ENCODE results near the gene ADCY1. TPM values are rescaled to one million over a fixed set of nuclear protein-coding genes. Genes with fewer than 3 reads are reported as not detected.
A peak's percentile ranks its signal among the peaks of the same experiment; 100 is the strongest.

ADCY1 gene
- total and polyA plus RNA-seq, 4 donors, result 21.8 to 79.2 (median 72.3) TPM

GRCh38 chr7:45660201-45660900 is 86.2 kb downstream of the ADCY1 start:
- DNase-seq (ENCODE audit: low read depth in 4 of 6, low spot score in 6 of 6), result no peak
- Histone ChIP-seq H3K4me3 (ENCODE audit: low read depth, low read length) (no peak overlapping the region), H3K36me3 (ENCODE audit: control insufficient read depth, insufficient read depth, low read length) (peaks cover 53% of the 10 kb centered on the region), H3K9me3 (ENCODE audit: control insufficient read depth, insufficient read depth, low read length) (no peaks in the 10 kb centered on the region), H3K4me1 (ENCODE audit: control insufficient read depth, insufficient read depth, low read length) (peaks cover 6% of the 10 kb centered on the region), H3K27ac (ENCODE audit: low read depth, low read length) (no peak overlapping the region), H3K27me3 (ENCODE audit: control insufficient read depth, insufficient read depth, low read length) (no peaks in the 10 kb centered on the region)
- 92% methylated on average over 6 of the region's 6 CpGs for WGBS (ENCODE audit: insufficient coverage)

- no peak overlapping the region for H3K4me3 ChIP-seq (ENCODE audit: low read depth, low read length)
- H3K4me1 ChIP-seq (ENCODE audit: control insufficient read depth, insufficient read depth, low read length), result peaks cover 6% of the 10 kb centered on the region
- no peak for DNase-seq (ENCODE audit: low read depth in 4 of 6, low spot score in 6 of 6)
- no peak overlapping the region for H3K27ac ChIP-seq (ENCODE audit: low read depth, low read length)
- H3K9me3 ChIP-seq (ENCODE audit: control insufficient read depth, insufficient read depth, low read length), result no peaks in the 10 kb centered on the region
- peaks cover 53% of the 10 kb centered on the region for H3K36me3 ChIP-seq (ENCODE audit: control insufficient read depth, insufficient read depth, low read length)
- 100% methylated on average over 1 of the region's 1 CpG for WGBS (ENCODE audit: insufficient coverage)
- no peaks in the 10 kb centered on the region for H3K27me3 ChIP-seq (ENCODE audit: control insufficient read depth, insufficient read depth, low read length)
These were observed 86.7 kb downstream of the ADCY1 start for GRCh38 chr7:45660901-45661211.

GRCh38 chr7:45661302-45661995 is 87.3 kb downstream of the ADCY1 start:
- Histone ChIP-seq H3K27me3 (ENCODE audit: control insufficient read depth, insufficient read depth, low read length) (no peaks in the 10 kb centered on the region), H3K9me3 (ENCODE audit: control insufficient read depth, insufficient read depth, low read length) (no peaks in the 10 kb centered on the region), H3K36me3 (ENCODE audit: control insufficient read depth, insufficient read depth, low read length) (peaks cover 53% of the 10 kb centered on the region), H3K4me1 (ENCODE audit: control insufficient read depth, insufficient read depth, low read length) (peaks cover 6% of the 10 kb centered on the region), H3K4me3 (ENCODE audit: low read depth, low read length) (no peak overlapping the region), H3K27ac (ENCODE audit: low read depth, low read length) (no peak overlapping the region)
- DNase-seq (ENCODE audit: low read depth in 4 of 6, low spot score in 6 of 6), result no peak
- 93% methylated on average over 11 of the region's 16 CpGs for WGBS (ENCODE audit: insufficient coverage)

- Histone ChIP-seq H3K27ac (ENCODE audit: low read depth, low read length) (no peak overlapping the region), H3K4me1 (ENCODE audit: control insufficient read depth, insufficient read depth, low read length) (peaks cover 6% of the 10 kb centered on the region)
- DNase-seq (ENCODE audit: low read depth in 4 of 6, low spot score in 6 of 6), result no peak
These were observed 87.8 kb downstream of the ADCY1 start for GRCh38 chr7:45662018-45662417.

GRCh38 chr7:45662540-45663166 is 88.5 kb downstream of the ADCY1 start:
- H3K9me3 ChIP-seq (ENCODE audit: control insufficient read depth, insufficient read depth, low read length), result no peaks in the 10 kb centered on the region
- no peak overlapping the region for H3K4me3 ChIP-seq (ENCODE audit: low read depth, low read length)
- peaks cover 6% of the 10 kb centered on the region for H3K4me1 ChIP-seq (ENCODE audit: control insufficient read depth, insufficient read depth, low read length)
- no peak for DNase-seq (ENCODE audit: low read depth in 4 of 6, low spot score in 6 of 6)
- 76% methylated on average over 13 of the region's 15 CpGs for WGBS (ENCODE audit: insufficient coverage)
- no peaks in the 10 kb centered on the region for H3K27me3 ChIP-seq (ENCODE audit: control insufficient read depth, insufficient read depth, low read length)
- H3K27ac ChIP-seq (ENCODE audit: low read depth, low read length), result no peak overlapping the region
- H3K36me3 ChIP-seq (ENCODE audit: control insufficient read depth, insufficient read depth, low read length), result peaks cover 49% of the 10 kb centered on the region

More at GRCh38 chr7:45662018-45662417, 87.8 kb downstream of the ADCY1 start:
- Histone ChIP-seq H3K27me3 (ENCODE audit: control insufficient read depth, insufficient read depth, low read length) (no peaks in the 10 kb centered on the region), H3K4me3 (ENCODE audit: low read depth, low read length) (no peak overlapping the region), H3K36me3 (ENCODE audit: control insufficient read depth, insufficient read depth, low read length) (peaks cover 53% of the 10 kb centered on the region), H3K9me3 (ENCODE audit: control insufficient read depth, insufficient read depth, low read length) (no peaks in the 10 kb centered on the region)
- WGBS (ENCODE audit: insufficient coverage), result 92% methylated on average over 6 of the region's 6 CpGs

GRCh38 chr7:45663167-45663921 is 89.2 kb downstream of the ADCY1 start:
- Histone ChIP-seq H3K4me3 (ENCODE audit: low read depth, low read length) (no peak overlapping the region), H3K9me3 (ENCODE audit: control insufficient read depth, insufficient read depth, low read length) (no peaks in the 10 kb centered on the region), H3K4me1 (ENCODE audit: control insufficient read depth, insufficient read depth, low read length) (peaks cover 6% of the 10 kb centered on the region), H3K27ac (ENCODE audit: low read depth, low read length) (no peak overlapping the region), H3K27me3 (ENCODE audit: control insufficient read depth, insufficient read depth, low read length) (no peaks in the 10 kb centered on the region), H3K36me3 (ENCODE audit: control insufficient read depth, insufficient read depth, low read length) (peaks cover 42% of the 10 kb centered on the region)
- WGBS (ENCODE audit: insufficient coverage), result 90% methylated on average over 19 of the region's 20 CpGs
- DNase-seq (ENCODE audit: low read depth in 4 of 6, low spot score in 6 of 6), result no peak

- Histone ChIP-seq H3K4me3 (ENCODE audit: low read depth, low read length) (no peak overlapping the region), H3K9me3 (ENCODE audit: control insufficient read depth, insufficient read depth, low read length) (no peaks in the 10 kb centered on the region), H3K27me3 (ENCODE audit: control insufficient read depth, insufficient read depth, low read length) (no peaks in the 10 kb centered on the region), H3K36me3 (ENCODE audit: control insufficient read depth, insufficient read depth, low read length) (peaks cover 34% of the 10 kb centered on the region), H3K27ac (ENCODE audit: low read depth, low read length) (no peak overlapping the region), H3K4me1 (ENCODE audit: control insufficient read depth, insufficient read depth, low read length) (peaks cover under 1% of the 10 kb centered on the region)
- WGBS (ENCODE audit: insufficient coverage), result 81% methylated on average over 8 of the region's 9 CpGs
- DNase-seq (ENCODE audit: low read depth in 4 of 6, low spot score in 6 of 6), result peak in 1 of 6 donors; percentile 61
These were observed 89.9 kb downstream of the ADCY1 start for GRCh38 chr7:45663965-45664633.

- no peaks in the 10 kb centered on the region for H3K4me1 ChIP-seq (ENCODE audit: control insufficient read depth, insufficient read depth, low read length)
- no peaks in the 10 kb centered on the region for H3K27me3 ChIP-seq (ENCODE audit: control insufficient read depth, insufficient read depth, low read length)
- no peaks in the 10 kb centered on the region for H3K9me3 ChIP-seq (ENCODE audit: control insufficient read depth, insufficient read depth, low read length)
- H3K36me3 ChIP-seq (ENCODE audit: control insufficient read depth, insufficient read depth, low read length), result peaks cover 29% of the 10 kb centered on the region
- peak in 1 of 6 donors; percentile 4 for DNase-seq (ENCODE audit: low read depth in 4 of 6, low spot score in 6 of 6)
- no peak overlapping the region for H3K27ac ChIP-seq (ENCODE audit: low read depth, low read length)
- no peak overlapping the region for H3K4me3 ChIP-seq (ENCODE audit: low read depth, low read length)
- WGBS (ENCODE audit: insufficient coverage), result 87% methylated on average over 6 of the region's 7 CpGs
These were observed 91.0 kb downstream of the ADCY1 start for GRCh38 chr7:45665172-45665571.

- H3K27ac ChIP-seq (ENCODE audit: low read depth, low read length), result no peak overlapping the region
- H3K4me1 ChIP-seq (ENCODE audit: control insufficient read depth, insufficient read depth, low read length), result no peaks in the 10 kb centered on the region
- H3K36me3 ChIP-seq (ENCODE audit: control insufficient read depth, insufficient read depth, low read length), result peaks cover 6% of the 10 kb centered on the region
- H3K9me3 ChIP-seq (ENCODE audit: control insufficient read depth, insufficient read depth, low read length), result no peaks in the 10 kb centered on the region
- WGBS (ENCODE audit: insufficient coverage), result 79% methylated on average over 6 of the region's 7 CpGs
- H3K4me3 ChIP-seq (ENCODE audit: low read depth, low read length), result no peak overlapping the region
- no peaks in the 10 kb centered on the region for H3K27me3 ChIP-seq (ENCODE audit: control insufficient read depth, insufficient read depth, low read length)
- no peak for DNase-seq (ENCODE audit: low read depth in 4 of 6, low spot score in 6 of 6)
These were observed 96.1 kb downstream of the ADCY1 start for GRCh38 chr7:45670227-45670626.

All from spinal cord (tissue), 10 donors.